ENCODE data around the gene CA7.

DNA sequence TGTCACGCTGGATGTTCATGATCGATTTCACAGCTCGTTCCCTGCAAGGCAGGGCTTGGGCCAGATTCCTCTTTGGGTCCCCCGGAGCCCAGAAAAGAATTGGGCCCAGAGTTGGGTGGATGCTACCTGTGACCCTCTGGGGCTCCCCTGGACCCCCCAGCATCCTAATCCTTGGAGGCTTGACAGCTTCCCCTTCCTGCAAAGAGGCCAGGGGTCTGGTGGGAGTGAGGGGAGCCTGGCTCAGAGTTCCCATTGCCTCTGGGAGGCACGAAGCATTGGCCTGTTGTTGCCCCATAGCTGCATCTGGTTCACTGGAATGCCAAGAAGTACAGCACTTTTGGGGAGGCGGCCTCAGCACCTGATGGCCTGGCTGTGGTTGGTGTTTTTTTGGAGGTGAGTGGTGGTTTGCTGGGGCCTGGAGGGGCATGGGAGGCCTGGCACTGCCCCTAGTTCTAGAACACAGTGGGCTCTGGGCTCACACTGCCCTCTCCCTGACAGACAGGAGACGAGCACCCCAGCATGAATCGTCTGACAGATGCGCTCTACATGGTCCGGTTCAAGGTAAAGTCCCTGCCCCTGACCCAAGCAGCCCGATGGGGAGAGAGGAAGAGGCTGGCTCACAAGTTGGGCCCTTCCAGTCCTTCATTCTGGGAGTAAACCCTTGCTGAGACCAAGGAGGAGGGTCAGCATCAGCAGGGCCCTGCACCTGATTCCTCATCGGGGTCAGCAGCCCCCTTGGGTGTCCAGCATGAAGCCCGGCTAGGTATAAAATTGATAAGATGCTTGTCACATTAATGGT is 7.2 kb downstream of the CA7 start:
- no peak for TF ChIP-seq CTCF (IDR thresholded peaks at IDR 0.05 in 8 of 11, conservative IDR thresholded peaks at IDR 0.05 in 3 of 11)
- no peak for TF ChIP-seq POLR2A (IDR thresholded peaks at IDR 0.05)
- TF ChIP-seq POLR2AphosphoS5 (IDR thresholded peaks at IDR 0.05), result no peak
